Suppressor macrophage treated with lipopolysaccharide for 4 hours (primary cell): Measurements from ENCODE around the gene RDX.
"Not testable (repeated sequence)": the region's sequence is repeated elsewhere in the genome, so short reads cannot be mapped to it uniquely, and the experiment has no call there.

ENCODE experiments used
- DNase-seq: peaks from one replicate; pipeline ENCODE4 v3.0.0-alpha.2; 2020

RDX gene

DNA sequence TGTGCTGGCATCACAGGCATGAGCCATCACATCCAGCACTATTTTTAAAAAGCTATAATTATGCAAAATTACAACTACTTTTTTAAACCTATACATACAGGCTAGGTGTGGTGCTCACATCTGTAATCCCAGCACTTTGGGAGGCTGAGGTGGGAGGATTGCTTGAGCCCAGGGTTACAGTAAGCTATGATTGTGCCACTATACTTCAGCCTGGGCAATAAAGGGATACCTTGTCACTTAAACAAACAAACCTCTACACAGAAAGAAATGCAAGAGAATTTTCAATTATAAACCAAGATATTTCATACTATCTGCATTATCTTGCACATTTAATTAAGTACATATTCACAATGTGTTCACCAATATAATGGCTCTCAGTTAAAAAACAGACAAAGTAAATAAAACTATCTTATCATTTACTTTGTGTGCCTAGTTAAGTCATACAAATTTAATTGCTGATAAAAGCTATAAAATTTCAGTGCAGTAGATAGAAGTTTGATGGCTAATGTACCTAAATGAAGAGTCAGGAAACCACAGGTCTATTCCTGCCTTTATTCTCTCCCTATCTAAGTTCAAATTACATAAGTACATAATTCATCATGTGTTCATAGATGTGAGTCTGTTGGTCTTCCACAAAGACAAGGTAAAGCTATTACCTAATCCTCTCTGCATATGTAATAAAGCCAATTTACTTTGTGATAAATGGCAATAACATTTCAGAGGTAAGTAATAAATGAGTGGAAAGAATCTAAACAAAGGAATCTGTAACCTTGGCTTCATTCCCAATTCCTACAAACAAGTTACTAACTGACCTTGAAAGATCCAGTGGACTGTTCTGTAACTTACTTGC lies 9.0 kb upstream of the RDX start:
- no peak for DNase-seq

GRCh38 chr11:110303414-110303826 lies 7.0 kb upstream of the RDX start:
- no peak for DNase-seq

GRCh38 chr11:110301577-110301976 lies 5.2 kb upstream of the RDX start:
- no peak for DNase-seq

GRCh38 chr11:110301032-110301431 lies 4.6 kb upstream of the RDX start:
- DNase-seq: no peak

DNA sequence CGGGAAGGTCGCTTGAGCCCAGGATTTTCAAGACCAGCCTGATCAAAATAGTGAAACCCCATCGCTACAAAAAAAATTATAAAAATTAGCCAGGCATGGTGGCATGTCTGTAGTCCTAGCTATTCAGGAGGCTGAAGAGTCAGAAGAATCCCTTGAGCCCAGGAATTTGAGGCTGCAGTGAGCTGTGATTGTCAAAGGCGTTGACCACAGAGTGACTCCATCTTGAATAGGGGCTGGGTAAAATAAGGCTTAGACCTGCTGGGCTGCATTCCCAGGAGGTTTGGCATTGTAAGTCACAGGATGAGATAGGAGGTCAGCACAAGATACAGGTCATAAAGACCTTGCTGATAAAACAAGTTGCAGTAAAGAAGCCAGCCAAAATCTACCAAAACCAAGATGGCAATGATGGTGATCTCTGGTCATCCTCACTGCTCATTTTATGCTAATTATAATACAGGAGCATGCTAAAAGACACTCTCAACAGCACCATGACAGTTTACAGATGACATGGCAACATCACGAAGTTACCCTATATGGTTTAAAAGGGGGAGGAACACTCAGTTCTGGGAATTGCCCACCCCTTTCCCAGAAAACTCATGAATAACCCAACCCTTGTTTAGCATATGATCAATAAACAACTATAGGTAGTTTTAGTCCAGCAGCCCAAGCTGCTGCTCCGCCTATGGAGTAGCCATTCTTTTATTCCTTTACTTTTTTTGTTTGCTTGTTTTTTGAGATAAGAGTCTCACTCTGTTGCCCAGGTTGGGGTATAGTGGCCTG lies 2.8 kb upstream of the RDX start:
- DNase-seq: no peak

- peak; percentile 25 for DNase-seq
Observed at GRCh38 chr11:110298301-110298765, 1.9 kb upstream of the RDX start.

DNA sequence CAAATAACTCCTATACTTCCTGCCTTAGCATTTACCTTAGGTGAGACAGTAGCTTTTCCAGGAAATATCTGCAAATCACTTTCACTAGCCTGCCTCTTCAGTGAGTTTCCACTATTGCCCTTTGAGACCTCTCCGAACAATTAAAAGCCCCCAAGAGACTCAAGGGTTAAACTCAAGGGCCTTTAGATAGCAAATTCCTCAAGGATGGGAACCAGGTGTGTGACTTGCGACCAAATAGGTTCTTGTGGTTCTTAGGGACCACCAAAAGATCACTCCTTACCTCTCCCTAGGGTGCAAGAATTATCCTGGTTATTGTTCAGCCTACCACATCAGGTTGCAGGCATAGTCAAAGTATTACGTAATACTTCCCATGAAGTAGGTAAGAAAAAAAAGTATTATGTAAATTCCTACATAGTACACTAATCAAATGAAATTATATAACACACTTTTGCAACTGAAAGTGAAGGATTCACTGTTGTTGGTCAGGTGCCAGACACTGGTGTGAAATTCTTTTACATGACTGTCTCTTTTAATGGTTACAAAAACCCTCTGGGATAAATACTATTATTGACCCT lies 1.4 kb upstream of the RDX start:
- peak; percentile 28 for DNase-seq

DNA sequence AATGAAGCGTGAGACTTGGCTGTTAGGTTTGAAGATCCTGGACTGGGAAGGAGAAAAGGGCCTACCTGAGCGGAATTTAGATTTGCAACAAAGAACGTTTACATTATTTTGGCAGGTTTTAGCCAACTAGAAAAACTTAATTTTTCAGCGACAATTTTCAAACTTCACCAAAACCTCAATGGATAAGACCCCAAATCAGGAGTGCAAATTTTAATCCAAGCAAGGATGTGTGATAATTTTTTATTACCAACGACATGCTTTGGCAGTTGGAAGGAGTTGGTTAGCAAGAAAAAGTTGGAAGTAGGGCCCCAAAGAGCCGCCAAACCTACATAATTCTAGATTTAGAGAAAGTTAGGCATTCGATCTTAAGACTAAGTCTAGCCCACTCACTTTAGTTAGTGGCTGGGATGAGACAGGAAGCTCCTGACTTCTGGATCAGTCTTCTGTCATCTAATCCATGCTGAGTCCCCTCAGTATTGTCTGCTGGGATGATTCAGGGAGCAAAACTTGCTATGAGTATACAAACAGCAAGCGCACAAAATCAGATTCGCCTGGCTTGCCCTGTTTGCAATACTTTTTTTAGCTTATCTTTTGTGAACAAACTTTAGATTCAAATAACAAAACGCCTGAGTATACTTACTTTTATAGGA lies 787 bp upstream of the RDX start:
- peak; percentile 23 for DNase-seq

DNA sequence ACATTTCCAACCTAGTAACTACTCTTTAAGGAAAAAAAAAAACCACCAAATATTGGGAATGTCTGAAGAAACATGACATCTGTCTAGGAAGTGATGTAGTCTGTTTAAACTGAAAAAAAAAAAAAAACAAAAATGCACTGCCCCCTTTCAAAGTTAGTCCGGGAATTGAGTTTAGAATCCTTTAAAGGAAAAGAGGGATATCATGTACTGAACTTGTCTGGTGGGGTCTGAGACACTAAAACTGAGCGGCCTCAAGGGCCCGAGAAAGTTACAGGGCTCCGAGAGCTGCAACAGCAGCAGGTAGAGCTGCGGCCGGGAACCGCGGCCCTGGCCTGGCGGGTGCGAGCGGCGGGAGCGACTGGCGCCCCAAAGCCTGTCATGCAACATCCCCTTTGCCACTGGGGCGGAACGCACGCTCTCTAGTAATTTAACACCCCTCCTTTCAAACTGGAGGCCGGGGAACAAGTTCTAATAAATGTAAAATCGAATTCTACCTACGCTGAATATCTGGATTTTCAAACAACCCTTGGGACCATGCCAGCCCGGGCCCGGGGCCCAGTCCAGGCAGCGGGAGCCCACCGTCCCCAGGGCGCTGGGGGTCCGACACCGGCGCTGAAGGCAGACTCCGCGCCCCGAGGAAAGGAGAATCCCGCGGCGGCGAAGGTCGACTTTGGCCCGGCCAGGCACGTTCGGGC lies 736 bp downstream of the RDX start:
- DNase-seq: peak; percentile 64

- DNase-seq: no peak
Observed at GRCh38 chr11:110295086-110295485, 1.3 kb downstream of the RDX start.

DNA sequence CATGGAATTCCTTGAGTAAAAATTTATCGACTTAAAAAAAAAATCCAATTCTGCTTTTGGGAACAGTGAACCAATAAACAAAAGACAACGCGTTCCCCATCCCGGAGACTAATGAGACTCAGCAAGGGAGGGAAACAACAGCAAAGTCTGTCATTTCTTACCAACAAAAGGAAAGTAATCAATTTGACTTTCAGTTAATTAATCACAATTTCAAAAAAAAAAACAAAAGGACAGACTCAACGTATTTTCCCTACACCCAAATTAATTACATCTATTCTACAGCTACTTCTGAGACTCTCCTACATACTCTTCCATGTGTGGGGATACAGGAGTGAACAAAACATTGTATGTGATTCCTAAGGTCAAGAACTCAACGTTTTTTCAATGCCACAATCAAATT lies 1.9 kb downstream of the RDX start:
- DNase-seq: no peak

DNA sequence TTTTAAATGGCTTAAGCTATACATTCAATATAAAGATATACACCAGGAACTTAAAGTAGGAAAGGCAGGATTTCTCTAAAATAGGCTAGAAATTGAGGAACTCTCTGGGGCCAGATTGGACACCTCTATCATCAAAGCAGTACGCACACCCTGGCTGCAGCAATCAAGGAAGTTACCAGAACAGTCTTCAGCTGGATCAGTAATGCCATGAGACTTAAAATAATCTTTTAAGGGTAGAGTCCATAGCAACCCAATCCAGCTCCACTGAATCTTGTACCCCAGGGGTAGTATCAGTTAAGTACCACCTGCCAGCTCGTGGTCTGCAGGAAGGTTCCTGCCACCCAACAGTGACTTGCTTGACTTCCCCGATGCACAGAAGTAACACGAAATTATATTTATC lies 3.0 kb downstream of the RDX start:
- DNase-seq: peak; percentile 44

DNA sequence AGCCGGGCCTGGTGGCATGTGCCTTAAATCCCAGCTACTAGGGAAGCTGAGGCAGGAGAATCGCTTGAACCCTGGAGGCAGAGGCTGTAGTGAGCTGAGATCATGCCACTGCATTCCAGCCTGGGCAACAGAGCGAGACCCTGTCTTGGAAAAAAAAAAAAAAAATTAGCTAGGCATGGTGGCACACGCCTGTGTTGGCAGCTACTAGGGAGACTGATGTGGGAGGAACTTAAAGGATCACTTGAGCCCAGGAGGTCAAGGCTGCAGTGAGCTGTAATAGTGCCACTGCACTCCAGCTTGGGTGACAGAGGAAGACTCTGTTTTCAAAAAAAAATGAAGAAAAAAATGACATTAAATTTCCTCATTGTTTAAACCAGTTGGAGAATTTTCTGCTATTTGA lies 4.3 kb downstream of the RDX start:
- not testable (repeated sequence) for DNase-seq

GRCh38 chr11:110290591-110291334 lies 5.7 kb downstream of the RDX start:
- no peak for DNase-seq

DNA sequence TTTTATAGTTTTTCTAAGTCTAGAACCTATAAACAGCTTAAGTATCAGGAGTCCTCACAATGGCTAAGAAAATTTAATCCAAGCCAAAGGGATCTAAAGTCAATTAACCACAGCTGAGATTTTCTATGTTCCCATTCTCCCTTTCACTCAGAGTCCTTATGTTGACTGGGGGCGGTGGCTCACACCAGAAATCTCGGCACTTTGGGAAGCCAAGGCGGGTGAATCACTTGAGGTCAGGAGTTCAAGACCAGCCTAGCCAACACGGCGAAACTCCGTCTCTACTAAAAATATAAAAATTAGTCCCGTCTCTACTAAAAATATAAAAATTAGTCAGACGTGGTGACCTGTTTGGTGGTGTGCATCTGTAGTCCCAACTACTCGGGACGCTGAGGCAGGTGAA lies 6.9 kb downstream of the RDX start:
- no peak for DNase-seq

DNA sequence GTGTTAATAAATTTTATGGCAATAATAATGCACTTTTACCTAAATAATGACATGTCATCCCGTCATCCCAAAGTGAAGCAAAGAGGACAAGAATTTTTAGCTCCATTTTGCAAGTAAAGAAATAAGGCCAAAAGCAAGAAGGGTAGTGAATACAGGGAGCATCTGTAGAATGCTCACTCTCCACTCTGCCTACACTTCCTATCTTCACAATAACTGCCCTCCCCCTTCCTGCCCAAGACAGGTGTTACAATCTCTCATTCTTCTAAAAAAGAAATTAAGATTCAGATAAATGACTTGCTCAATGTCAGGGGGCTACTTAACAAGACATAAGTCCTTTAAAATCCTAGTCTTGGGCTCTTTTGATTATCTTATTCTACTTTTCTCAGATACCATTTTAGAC lies 8.9 kb downstream of the RDX start:
- no peak for DNase-seq

DNA sequence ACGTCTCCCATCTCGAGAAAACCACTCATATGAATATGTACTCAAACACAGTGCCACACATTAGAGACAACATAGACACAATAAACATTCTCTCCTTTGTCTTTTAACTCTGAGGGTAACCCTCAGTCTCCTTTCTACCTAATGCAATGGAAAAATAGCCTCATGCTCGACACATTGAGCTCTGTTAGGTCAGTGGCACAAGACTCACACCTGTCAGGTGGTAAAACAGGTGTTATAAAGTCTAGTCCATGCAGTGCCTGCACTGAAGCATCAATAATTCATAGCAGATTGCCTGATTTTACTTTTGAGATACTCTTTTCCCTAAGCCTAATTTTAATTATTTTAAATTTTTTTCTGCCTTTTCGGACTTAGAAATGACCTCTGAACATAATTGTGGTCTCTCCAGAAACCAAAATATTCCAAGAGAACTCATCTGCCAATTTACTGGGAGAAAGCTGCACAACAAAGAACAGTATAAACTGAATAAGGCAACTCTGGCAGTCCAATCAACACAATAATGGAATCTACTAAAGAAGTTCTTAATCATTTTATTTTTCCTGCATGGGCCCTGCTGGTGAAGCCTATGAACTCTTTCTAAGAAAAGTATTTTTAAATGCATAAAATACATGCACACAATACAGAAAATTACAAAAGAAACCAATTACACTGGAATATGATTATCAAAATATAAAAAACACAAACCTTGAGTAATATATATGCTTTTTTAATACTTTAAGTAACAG lies 9.9 kb downstream of the RDX start:
- no peak for DNase-seq

GRCh38 chr11:110283862-110284261 lies 12.6 kb downstream of the RDX start:
- DNase-seq: no peak

DNA sequence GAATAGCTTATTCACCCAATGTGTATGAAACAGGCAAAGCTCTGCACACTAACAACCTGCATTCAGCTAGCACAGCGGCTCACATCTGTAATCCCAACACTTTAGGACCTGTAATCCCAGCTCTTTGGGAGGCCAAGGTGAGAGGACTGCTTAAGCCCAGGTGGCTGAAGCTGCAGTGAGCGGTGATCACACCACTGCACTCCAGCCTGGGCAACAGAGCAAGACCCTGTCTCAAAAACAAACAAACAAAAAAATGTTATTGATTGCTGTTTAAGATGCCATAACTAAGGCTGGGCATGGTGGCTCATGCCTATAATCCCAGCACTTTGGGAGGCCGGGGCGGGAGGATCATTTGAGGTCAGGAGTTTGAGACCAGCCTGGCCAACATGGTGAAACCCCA lies 15.8 kb downstream of the RDX start:
- DNase-seq: not testable (repeated sequence)

DNA sequence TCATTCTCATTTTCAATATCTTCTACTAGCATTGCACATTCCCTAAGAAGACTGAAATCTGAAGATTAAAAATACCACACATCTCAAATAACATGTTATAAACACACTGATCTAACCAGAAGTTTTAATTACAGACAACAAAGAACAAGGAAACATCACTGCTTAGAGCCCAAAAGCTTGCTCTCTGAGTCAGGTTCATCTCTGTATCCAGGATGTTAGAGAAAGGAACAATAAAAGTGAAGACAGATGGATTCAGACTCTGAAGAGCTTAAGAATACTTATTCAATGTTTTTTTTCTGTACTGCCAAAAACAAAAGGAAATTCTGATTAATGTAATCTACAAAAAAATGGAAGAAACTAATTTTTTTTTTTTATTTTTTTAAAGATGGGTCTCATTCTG lies 16.5 kb downstream of the RDX start:
- DNase-seq: no peak

- DNase-seq: no peak
Observed at GRCh38 chr11:110272919-110273318, 23.5 kb downstream of the RDX start.
